Stomach (tissue), 9 donors: ENCODE measurements around the gene HIBCH. TPM values are rescaled to one million over a fixed set of nuclear protein-coding genes. Genes with fewer than 3 reads are reported as not detected.

Source experiments
- DNase-seq, 2 donors: peaks; one replicate each; pipeline versions ENCODE4 v3.0.0 to v3.0.0-alpha.2; 2013 to 2019
- H3K27ac ChIP-seq, 5 donors: fragments of 200-600 bp in 4 of 5; sonication (generic) in 4 of 5; one replicate each; pipeline ENCODE4 v1.5.1; 2013 to 2019; ENCODE audit warnings: mild to moderate bottlenecking in 1 of 5, moderate library complexity in 1 of 5
- H3K27me3 ChIP-seq, 3 donors: fragments of 200-600 bp; sonication (generic); one replicate each; pipeline ENCODE4 v1.5.1; 2017 to 2019; ENCODE audit warnings: mixed run types in 1 of 3
- H3K36me3 ChIP-seq, 4 donors: fragments of 200-600 bp; sonication (generic); 1 replicate in 3 of 4; 2 replicates in 1 of 4; pipeline ENCODE4 v1.5.1; 2016 to 2019
- H3K4me1 ChIP-seq, 4 donors: fragments of 200-600 bp; sonication (generic); one replicate each; pipeline ENCODE4 v1.5.1; 2016 to 2019
- H3K4me3 ChIP-seq, 4 donors: fragments of 200-600 bp; sonication (generic) in 3 of 4; one replicate each; pipeline ENCODE4 v1.5.1; 2016 to 2019; ENCODE audit warnings: mild to moderate bottlenecking in 1 of 4
- H3K9me3 ChIP-seq, 4 donors: fragments of 200-600 bp; sonication (generic); one replicate each; pipeline ENCODE4 v1.5.1; 2016 to 2019
- CTCF ChIP-seq, 7 experiments: fragments of 450-650 bp in 4 of 7; fragments of 200-600 bp in 3 of 7; sonication (generic) in 3 of 7; IDR thresholded peaks; one replicate each; pipeline ENCODE4 v1.5.1; 2016 to 2019; ENCODE audit warnings: antibody characterized with exemption in 7 of 7, control low read depth in 2 of 7, mild to moderate bottlenecking in 1 of 7
- EP300 ChIP-seq: sonication (generic); formaldehyde crosslinking; IDR thresholded peaks from one replicate; pipeline ENCODE4 v1.6.1; 2017; ENCODE audit warnings: antibody characterized with exemption
- POLR2A ChIP-seq, 4 donors: fragments of 450-650 bp; IDR thresholded peaks; one replicate each; pipeline ENCODE4 v1.6.1; 2016; ENCODE audit warnings: antibody characterized with exemption in 4 of 4, control low read depth in 2 of 4, mild to moderate bottlenecking in 1 of 4, moderate library complexity in 1 of 4
- POLR2AphosphoS5 ChIP-seq, 3 donors: sonication (generic); formaldehyde crosslinking; IDR thresholded peaks; one replicate each; pipeline ENCODE4 v1.6.1; 2016; ENCODE audit warnings: antibody characterized with exemption in 3 of 3
- WGBS, 5 donors: extraction: QIAGEN DNeasy Blood & Tissue Kit in 3 of 5; methylation state at CpG; one replicate each; pipeline versions ENCODE4 v1.1.5 to v1.1.7; 2013 to 2018; 5-methylcytosine and 5-hydroxymethylcytosine counted together
- intact Hi-C: fragments of 100-400 bp; cut with DNase I; formaldehyde crosslinking; loops from one replicate; pipeline ENCODE4 v1.15.1; 2023; ENCODE audit warnings: low total_unique reads
- polyA plus RNA-seq, 3 donors: library from polyadenylated mRNA; stranded (reverse); fragments of 200-250 nt; gene quantifications; one replicate each; pipeline ENCODE4 v1.2.3, GENCODE V29; 2013
- total RNA-seq, 5 donors: library from RNA; depleted of rRNA; stranded (reverse); fragments of >200 nt; gene quantifications; one replicate each; pipeline versions ENCODE4 v1.1.0 to v1.2.3, GENCODE V29; 2014 to 2016
- donor health status: healthy with polysubstance abuse.
- donor health status: Bipolar disorder and iron deficiency.
- donor health status: healthy.

HIBCH gene
- total and polyA plus RNA-seq, 8 donors: 10.3 to 93.3 (median 23.1) TPM

GRCh38 chr2:190311893-190312634, 7.6 kb downstream of the HIBCH start:
- WGBS, 5 donors: 43 to 65% (median 58%) methylated on average over 7 of the region's 7 CpGs
- TF ChIP-seq POLR2AphosphoS5 (IDR thresholded peaks at IDR 0.05): no peak
- no peak for TF ChIP-seq POLR2A (IDR thresholded peaks at IDR 0.05)
- TF ChIP-seq EP300: no peak
- TF ChIP-seq CTCF (IDR thresholded peaks at IDR 0.05): no peak
- H3K4me3 ChIP-seq: no peak overlapping the region
- DNase-seq: no peak
- no peaks in the 10 kb centered on the region for H3K27me3 ChIP-seq
- peaks cover 9 to 47% (median 33%) of the 10 kb centered on the region in 4 donors for H3K4me1 ChIP-seq
- H3K36me3 ChIP-seq: peaks cover 0 to 45% (median 22%) of the 10 kb centered on the region in 4 donors
- no peak overlapping the region for H3K27ac ChIP-seq
- H3K9me3 ChIP-seq: no peaks in the 10 kb centered on the region
- intact Hi-C loops: no loop called here

- intact Hi-C loops: no loop called here
- Histone ChIP-seq H3K4me3 (no peak overlapping the region), H3K27me3 (no peaks in the 10 kb centered on the region), H3K4me1 (peaks cover 0 to 10% (median 7%) of the 10 kb centered on the region in 4 donors), H3K27ac (no peak overlapping the region), H3K36me3 (peaks cover 0 to 49% (median 29%) of the 10 kb centered on the region in 4 donors), H3K9me3 (no peaks in the 10 kb centered on the region)
- no peak for TF ChIP-seq POLR2A (IDR thresholded peaks at IDR 0.05)
- no peak for TF ChIP-seq EP300
- no peak for TF ChIP-seq POLR2AphosphoS5 (IDR thresholded peaks at IDR 0.05)
- no peak for TF ChIP-seq CTCF (IDR thresholded peaks at IDR 0.05)
- DNase-seq: no peak
- 97 to 100% (median 99%) methylated on average over 1 of the region's 1 CpG for WGBS, 5 donors
Observed at GRCh38 chr2:190308031-190308430, 11.6 kb downstream of the HIBCH start.

DNA sequence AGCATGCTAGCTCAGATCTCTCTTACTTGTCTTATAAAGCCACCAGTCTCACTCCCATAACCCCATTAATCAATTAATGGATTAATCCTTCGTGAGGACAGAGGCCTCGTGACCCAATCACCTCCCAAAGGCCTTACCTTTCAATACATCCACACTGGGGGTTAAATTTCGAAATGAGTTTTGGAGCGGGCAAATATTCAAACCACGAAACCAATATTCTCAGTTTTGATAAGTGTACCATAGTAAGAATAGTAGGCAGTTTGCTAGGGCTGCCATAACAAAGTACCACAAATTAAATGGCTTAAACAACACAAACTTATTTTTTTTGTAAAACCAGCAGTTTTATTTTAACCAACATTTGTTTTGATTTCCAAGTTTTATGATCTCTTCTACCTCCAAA, 15.2 kb downstream of the HIBCH start:
- Histone ChIP-seq H3K9me3 (no peaks in the 10 kb centered on the region), H3K4me3 (no peak overlapping the region), H3K27ac (no peak overlapping the region), H3K36me3 (peaks cover 0 to 44% (median 21%) of the 10 kb centered on the region in 4 donors), H3K27me3 (no peaks in the 10 kb centered on the region), H3K4me1 (peaks cover 0 to 12% (median 4%) of the 10 kb centered on the region in 4 donors)
- DNase-seq: no peak
- intact Hi-C loops: no loop called here
- no peak for TF ChIP-seq CTCF (IDR thresholded peaks at IDR 0.05)
- no peak for TF ChIP-seq POLR2AphosphoS5 (IDR thresholded peaks at IDR 0.05)
- no peak for TF ChIP-seq EP300
- TF ChIP-seq POLR2A (IDR thresholded peaks at IDR 0.05): no peak
- WGBS, 5 donors: 88 to 94% (median 93%) methylated on average over 5 of the region's 5 CpGs

DNA sequence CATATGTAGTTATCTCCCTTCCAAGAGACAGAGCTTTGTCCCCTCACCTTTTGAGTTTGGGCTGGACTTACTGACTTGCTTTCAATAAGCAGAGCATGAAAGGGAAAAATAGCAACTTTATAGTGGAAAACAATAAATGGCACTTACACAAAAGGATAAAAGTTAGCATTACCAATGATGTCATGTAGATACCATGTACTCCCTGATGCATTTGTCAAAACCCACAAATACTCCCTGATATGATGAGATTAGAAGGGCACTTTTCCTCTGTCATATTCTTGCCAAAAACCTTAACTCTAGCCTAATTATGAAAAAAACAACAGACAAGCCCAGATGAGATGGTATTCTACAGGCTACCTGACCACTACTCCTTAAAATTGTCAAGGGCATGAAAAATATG, 16.0 kb downstream of the HIBCH start:
- Histone ChIP-seq H3K36me3 (peaks cover 0 to 39% (median 17%) of the 10 kb centered on the region in 4 donors), H3K27me3 (no peaks in the 10 kb centered on the region), H3K27ac (no peak overlapping the region), H3K9me3 (no peaks in the 10 kb centered on the region), H3K4me1 (peaks cover 0 to 12% (median 4%) of the 10 kb centered on the region in 4 donors), H3K4me3 (no peak overlapping the region)
- DNase-seq: no peak
- TF ChIP-seq POLR2A (IDR thresholded peaks at IDR 0.05) (no peak), EP300 (no peak), CTCF (IDR thresholded peaks at IDR 0.05) (no peak), POLR2AphosphoS5 (IDR thresholded peaks at IDR 0.05) (no peak)
- intact Hi-C loops: no loop called here
